Superior temporal gyrus (tissue), 1 donor: ENCODE data around the gene CAPN13.

Source experiments
- DNase-seq: peaks from one replicate; pipeline ENCODE4 v3.0.0-alpha.2; 2016; ENCODE audit errors: extremely low spot score

Gene CAPN13

DNA sequence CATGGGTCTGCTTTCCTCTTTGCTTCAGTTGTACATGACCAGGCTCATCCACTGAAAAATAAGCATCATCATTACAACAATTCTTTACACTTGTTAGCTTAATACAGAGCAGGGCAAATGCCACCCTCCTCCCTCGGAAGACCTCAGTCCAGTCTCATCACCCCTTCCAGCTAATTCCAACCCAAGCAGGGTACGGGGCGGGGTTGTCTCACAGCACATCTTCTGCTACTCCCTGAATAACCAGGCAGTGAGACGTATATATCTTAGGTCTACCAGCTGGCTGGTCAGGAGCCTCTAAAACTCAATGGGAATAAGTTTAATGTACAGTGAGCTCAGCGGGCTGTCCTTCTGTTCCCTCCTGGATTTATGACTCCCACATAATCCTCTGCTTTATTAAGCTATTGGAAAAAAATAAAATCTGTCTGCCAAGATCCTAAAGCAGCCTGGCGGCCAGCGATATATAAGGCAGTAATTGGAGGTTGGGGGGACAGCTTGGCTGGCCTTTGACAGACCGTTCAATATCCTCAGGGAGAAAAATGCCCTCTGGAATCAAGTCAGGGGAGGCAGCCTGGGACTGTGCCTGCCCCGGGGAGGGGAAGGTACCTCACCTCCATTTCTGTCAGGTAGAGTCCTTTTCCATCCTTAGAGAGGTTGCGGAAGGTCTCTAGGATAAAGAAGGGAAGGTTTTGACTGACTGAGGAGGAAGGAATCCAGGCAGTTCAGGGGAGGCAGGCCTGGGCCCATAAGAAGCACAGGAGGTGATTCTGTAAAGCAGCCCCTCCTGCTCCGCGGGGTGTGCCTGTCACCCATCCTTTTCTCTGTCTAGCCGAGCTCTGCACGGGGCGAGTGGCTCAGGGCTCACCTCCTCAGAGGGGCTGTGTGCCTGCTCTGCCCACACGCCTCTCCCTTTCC lies 76.3 kb downstream of the CAPN13 start:
- no peak for DNase-seq

GRCh38 chr2:30729031-30729430 lies 78.2 kb downstream of the CAPN13 start:
- DNase-seq, result no peak

GRCh38 chr2:30722936-30723725 lies 84.1 kb downstream of the CAPN13 start:
- no peak for DNase-seq

GRCh38 chr2:30721668-30722647 lies 85.3 kb downstream of the CAPN13 start:
- no peak for DNase-seq

DNA sequence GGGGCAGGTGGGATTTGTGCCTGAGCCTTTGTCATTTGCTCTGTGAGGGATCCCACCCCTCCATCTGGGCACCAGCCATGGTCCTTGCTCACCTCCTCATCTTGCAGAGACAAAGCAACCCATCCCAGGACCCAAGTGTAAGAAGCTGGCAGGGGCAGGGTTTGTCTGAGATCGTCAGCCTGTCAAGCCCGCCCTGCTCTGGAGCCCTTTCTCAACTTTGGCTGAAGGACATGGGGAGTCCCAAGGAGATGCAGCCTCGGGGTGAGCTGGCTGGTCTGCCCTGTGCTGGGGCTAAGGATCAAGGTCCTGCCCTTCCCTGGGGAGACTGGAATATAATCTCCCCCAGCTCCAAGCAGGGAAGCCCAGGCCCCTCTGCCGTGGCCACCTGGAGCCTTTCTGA lies 86.0 kb downstream of the CAPN13 start:
- DNase-seq, result no peak

GRCh38 chr2:30717081-30717650 lies 90.1 kb downstream of the CAPN13 start:
- DNase-seq, result no peak

GRCh38 chr2:30716123-30716900 lies 90.9 kb downstream of the CAPN13 start:
- DNase-seq, result no peak

- no peak for DNase-seq
Measured at GRCh38 chr2:30714811-30715709, 92.2 kb downstream of the CAPN13 start.

DNA sequence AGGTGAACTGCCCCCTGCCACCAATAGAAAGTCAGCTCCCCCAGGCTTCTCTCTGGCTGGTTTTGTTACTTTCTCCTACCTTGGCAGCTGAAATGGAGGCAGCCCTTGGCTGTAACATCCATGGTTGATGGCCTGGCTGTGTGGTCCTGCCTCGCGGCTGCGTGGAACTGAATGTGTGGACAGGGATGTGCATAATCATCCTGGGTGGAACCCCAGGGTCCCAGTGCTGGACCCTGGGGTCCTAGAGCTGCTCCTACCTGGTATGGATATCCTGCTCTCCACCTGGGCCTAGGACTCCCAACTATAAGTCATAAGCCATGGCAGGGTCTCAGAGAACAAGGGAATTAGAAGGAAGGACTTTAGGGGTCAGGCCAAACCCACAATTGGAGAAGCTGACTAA lies 93.5 kb downstream of the CAPN13 start:
- no peak for DNase-seq

GRCh38 chr2:30711646-30712085 lies 95.6 kb downstream of the CAPN13 start:
- peak; percentile 91 for DNase-seq

GRCh38 chr2:30710461-30710860 lies 96.8 kb downstream of the CAPN13 start:
- DNase-seq, result no peak

- no peak for DNase-seq
Measured at GRCh38 chr2:30710016-30710415, 97.2 kb downstream of the CAPN13 start.

DNA sequence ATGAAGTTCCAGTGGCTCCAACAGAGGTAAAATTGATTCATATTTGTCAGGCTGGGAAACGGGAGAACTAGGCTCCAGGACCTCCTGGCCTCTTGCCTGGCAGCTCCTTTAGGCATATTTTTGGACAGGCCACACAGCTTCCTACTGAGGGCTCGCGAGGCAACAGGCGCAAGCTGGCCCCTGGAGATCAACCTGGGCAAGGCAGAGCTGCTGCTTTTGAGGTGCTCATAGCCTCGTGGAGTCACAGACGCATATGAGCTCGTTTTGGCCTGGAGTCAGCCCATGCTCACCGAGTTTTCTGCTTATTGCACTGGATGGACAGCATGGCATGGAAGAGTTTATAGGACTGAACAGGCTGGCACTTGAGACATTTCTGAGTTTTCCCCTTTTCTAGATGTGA lies 97.7 kb downstream of the CAPN13 start:
- DNase-seq, result no peak

- DNase-seq, result no peak
Measured at GRCh38 chr2:30708491-30709290, 98.6 kb downstream of the CAPN13 start.

DNA sequence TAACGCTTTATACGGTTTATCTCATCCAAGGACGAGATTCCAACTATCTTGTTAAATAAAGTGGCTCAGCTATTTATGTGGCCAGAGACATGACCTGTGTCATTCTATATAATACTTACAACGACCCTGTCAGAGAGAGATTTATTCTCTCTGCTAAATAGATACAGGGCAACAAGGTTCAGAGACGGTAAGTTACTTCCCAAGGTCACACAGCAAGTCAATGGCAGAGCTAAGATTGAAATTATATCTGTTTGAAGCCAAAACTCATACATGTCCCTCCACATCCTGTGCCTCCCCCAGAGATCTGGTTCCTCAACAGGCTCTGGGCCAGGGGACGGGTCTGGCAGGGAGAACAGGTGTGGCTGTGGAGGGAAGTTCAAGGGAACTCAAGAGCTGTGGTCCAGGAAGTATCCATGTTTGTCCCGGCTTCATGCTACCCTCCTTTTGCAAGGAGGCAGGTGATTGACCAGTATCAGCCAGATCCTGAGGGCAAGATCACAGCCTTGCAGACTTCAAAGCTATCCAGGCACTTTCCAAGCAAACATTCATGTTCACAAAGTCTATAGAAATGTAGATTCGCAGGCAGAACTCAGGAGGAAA lies 99.8 kb downstream of the CAPN13 start:
- no peak for DNase-seq

DNA sequence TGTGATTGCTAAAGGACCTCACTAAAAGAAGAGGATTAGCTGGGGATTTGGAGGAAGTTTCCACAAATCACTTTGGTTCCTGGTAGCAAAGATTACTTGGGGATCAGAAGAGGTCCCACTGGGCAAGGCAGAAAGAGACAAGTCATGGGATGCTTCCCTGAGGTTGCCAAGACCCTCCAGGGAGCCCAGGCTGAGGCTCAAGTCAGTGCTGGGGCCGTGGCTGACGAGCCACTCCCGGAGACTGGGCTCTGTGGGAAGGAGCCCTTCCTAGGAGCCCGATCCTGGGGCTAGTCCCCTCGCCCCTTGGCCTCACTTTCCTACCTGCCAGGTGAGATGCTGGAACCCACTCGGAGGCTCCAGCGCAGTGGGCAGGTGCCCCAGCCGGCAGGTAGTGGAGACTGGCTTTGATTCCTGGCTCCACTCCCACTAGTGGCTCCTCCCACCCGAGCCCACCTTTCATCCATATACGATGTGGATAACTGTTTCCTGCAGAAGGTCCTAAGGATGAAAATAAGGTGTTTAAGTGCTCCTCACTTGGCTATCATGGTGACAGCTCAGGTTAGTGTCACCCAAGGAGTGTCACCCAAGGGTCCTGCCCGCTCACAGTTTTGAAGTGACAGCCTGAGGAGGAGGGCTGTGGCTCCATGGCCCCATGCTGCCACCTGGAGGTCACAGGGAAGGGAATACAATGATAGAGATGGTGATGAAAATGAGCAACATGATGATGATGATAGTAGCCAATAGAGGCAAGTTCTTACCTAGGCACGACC lies 100.5 kb downstream of the CAPN13 start:
- DNase-seq, result peak; percentile 80
